OCI-LY3 (cell line): ENCODE measurements around the gene KRTAP9-1.

Experiments used
- H2AFZ ChIP-seq: fragments of 200-600, 300-600 bp; shearing (Covaris generic); 2 replicates; pipeline ENCODE4 v1.6.0; 2014; ENCODE audit warnings: antibody characterized with exemption, low read depth, low read length
- H3K27ac ChIP-seq: fragments of 200-600, 300-600 bp; sonication (generic); 2 replicates; pipeline ENCODE4 v1.5.1; 2014; ENCODE audit warnings: mild to moderate bottlenecking, low read length, moderate library complexity, mixed read lengths
- H3K27me3 ChIP-seq: fragments of 200-600, 300-600 bp; sonication (generic); 2 replicates; pipeline ENCODE4 v1.6.1; 2014; ENCODE audit warnings: low read depth, low read length, mixed read lengths
- H3K36me3 ChIP-seq: fragments of 200-600, 300-600 bp; sonication (generic); replicated peaks from 2 replicates; pipeline ENCODE3; 2014; ENCODE audit warnings: low read depth, low read length, mixed read lengths
- H3K4me1 ChIP-seq: fragments of 300-600, 200-600 bp; sonication (generic); 2 replicates; pipeline ENCODE4 v1.6.1; 2014; ENCODE audit warnings: low read length, mixed read lengths
- H3K4me2 ChIP-seq: fragments of 200-600, 300-600 bp; sonication (generic); 2 replicates; pipeline ENCODE4 v1.6.1; 2014; ENCODE audit warnings: low read length, mixed read lengths
- H3K4me3 ChIP-seq: fragments of 300-600, 200-600 bp; sonication (generic); 2 replicates; pipeline ENCODE4 v1.5.1; 2014; ENCODE audit warnings: antibody characterized with exemption, mild to moderate bottlenecking, low read length, moderate library complexity
- H3K79me2 ChIP-seq: fragments of 300-600, 200-600 bp; shearing (Covaris generic); 2 replicates; pipeline ENCODE4 v1.6.1; 2014; ENCODE audit warnings: mild to moderate bottlenecking, low read length, mixed read lengths
- H3K9ac ChIP-seq: fragments of 300-600, 200-600 bp; shearing (Covaris generic); 2 replicates; pipeline ENCODE4 v1.6.0; 2014; ENCODE audit warnings: mild to moderate bottlenecking, low read length, moderate library complexity
- H3K9me3 ChIP-seq: fragments of 200-600, 300-600 bp; shearing (Covaris generic); 2 replicates; pipeline ENCODE4 v1.6.1; 2014; ENCODE audit warnings: low read length, mixed read lengths; ENCODE audit not compliant: insufficient read depth
- H4K20me1 ChIP-seq: fragments of 200-600, 300-600 bp; sonication (generic); 2 replicates; pipeline ENCODE4 v1.6.1; 2016; ENCODE audit warnings: low read length, mixed read lengths; ENCODE audit not compliant: insufficient read depth
- CTCF ChIP-seq: fragments of 200-600, 300-600 bp; sonication (generic); IDR thresholded peaks from 2 replicates; pipeline ENCODE4 v1.5.1; 2014; ENCODE audit warnings: antibody characterized with exemption, low read length, low read depth
- EZH2phosphoT487 ChIP-seq: fragments of 200-600 bp; shearing (Covaris generic); IDR thresholded peaks from 2 replicates; pipeline ENCODE4 v1.6.1; 2018; ENCODE audit warnings: antibody characterized with exemption, mixed run types, low read depth

The KRTAP9-1 gene

DNA sequence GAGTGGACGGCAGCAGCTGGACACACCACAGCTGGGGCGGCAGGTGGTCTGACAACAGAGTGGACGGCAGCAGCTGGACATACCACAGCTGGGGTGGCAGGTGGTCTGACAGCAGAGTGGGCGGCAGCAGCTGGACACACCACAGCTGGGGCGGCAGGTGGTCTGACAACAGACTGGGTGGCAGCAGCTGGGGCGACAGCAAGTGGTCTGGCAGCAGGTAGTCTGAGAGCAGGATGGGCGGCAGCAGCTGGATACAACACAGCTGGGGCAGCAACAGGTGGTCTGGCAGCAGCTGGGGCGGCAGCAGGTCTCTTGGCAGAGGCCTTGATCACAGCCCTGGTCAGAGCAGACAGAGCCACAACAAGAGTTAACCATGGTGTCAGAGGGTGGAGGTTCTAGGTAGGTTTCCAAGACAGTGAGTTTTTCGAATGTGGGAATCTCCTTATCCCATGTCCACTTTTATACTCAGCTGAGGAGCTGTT, 5.2 kb upstream of the KRTAP9-1 start, which contains the start of gene KRTAP4-1:
TSS of gene KRTAP4-1 (minus strand) at position 432 of the 482 bp plus-strand sequence. CDS start at position 375, 57 bp downstream.
- Histone ChIP-seq H2AFZ (no peak within 1 kb of the TSS), H3K27me3 (peaks cover 11% of the 10 kb centered on the region), H3K4me1 (no peaks in the 10 kb centered on the region), H3K36me3 (no peaks in the 10 kb centered on the region), H3K4me3 (no peak within 1 kb of the TSS), H3K9ac (no peak within 1 kb of the TSS), H3K79me2 (no peaks in the 10 kb centered on the region), H3K27ac (no peak within 1 kb of the TSS), H3K9me3 (no peaks in the 10 kb centered on the region), H3K4me2 (no peak within 1 kb of the TSS), H4K20me1 (no peaks in the 10 kb centered on the region)
- TF ChIP-seq CTCF (no peak), EZH2phosphoT487 (no peak)

DNA sequence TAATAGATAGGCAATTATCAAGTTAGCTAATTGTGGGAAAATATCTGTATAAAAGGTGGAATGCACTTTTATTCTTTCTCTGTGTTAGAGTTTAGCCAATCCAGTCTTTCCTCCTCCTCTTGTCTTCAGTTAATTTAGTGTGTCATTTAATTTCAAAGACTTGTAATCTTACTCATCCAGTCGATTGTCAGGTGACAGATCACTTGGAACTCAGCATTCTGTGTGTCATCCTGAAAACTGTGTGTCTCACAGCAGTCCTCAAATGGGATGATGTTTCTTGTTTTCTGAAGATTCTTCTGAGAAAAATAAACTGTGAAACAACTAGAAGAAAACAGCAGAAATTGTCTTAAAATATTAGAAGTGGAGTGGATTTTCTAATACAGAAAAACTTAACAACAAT, 4.7 kb upstream of the KRTAP9-1 start:
- Histone ChIP-seq H3K4me2 (no peak overlapping the region), H3K9ac (no peak overlapping the region), H3K27ac (no peak overlapping the region), H4K20me1 (no peaks in the 10 kb centered on the region), H3K27me3 (peaks cover 11% of the 10 kb centered on the region), H3K9me3 (no peaks in the 10 kb centered on the region), H3K4me1 (no peaks in the 10 kb centered on the region), H2AFZ (no peak overlapping the region), H3K36me3 (no peaks in the 10 kb centered on the region), H3K79me2 (no peaks in the 10 kb centered on the region), H3K4me3 (no peak overlapping the region)
- TF ChIP-seq CTCF, result no peak
- no peak for TF ChIP-seq EZH2phosphoT487

GRCh38 chr17:41186872-41187271, 2.8 kb upstream of the KRTAP9-1 start:
- no peak overlapping the region for H3K4me2 ChIP-seq
- no peak overlapping the region for H3K9ac ChIP-seq
- H3K4me3 ChIP-seq, result no peak overlapping the region
- no peak overlapping the region for H3K27ac ChIP-seq
- TF ChIP-seq CTCF (no peak), EZH2phosphoT487 (no peak)
- H3K4me1 ChIP-seq, result no peaks in the 10 kb centered on the region
- no peaks in the 10 kb centered on the region for H3K9me3 ChIP-seq
- peaks cover 15% of the 10 kb centered on the region for H3K27me3 ChIP-seq
- H3K79me2 ChIP-seq, result no peaks in the 10 kb centered on the region
- no peak overlapping the region for H2AFZ ChIP-seq
- no peaks in the 10 kb centered on the region for H3K36me3 ChIP-seq
- no peaks in the 10 kb centered on the region for H4K20me1 ChIP-seq

DNA sequence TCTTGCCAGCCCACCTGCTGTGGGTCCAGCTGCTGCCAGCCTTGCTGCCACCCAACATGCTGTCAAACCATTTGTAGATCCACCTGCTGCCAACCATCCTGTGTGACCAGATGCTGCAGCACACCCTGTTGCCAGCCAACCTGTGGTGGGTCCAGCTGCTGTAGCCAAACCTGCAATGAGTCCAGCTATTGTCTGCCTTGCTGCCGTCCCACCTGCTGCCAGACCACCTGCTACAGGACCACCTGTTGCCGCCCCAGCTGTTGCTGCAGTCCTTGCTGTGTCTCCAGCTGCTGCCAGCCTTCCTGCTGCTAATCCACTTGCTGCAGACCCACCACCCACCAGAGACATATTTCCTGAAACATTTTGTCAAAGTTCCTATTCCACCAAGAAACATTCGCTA, 641 bp downstream of the KRTAP9-1 start:
- Histone ChIP-seq H3K9me3 (no peaks in the 10 kb centered on the region), H2AFZ (no peak overlapping the region), H3K4me1 (no peaks in the 10 kb centered on the region), H3K9ac (no peak overlapping the region), H3K4me3 (no peak overlapping the region), H3K27ac (no peak overlapping the region), H3K79me2 (no peaks in the 10 kb centered on the region), H4K20me1 (no peaks in the 10 kb centered on the region), H3K36me3 (no peaks in the 10 kb centered on the region), H3K4me2 (no peak overlapping the region), H3K27me3 (peaks cover 11% of the 10 kb centered on the region)
- no peak for TF ChIP-seq CTCF
- TF ChIP-seq EZH2phosphoT487, result no peak
